Neuronal stem cell (in vitro differentiated cells): Measurements from ENCODE around the gene PLPP4.

Experiments used
- DNase-seq: peaks from one replicate; pipeline ENCODE4 v3.0.0-alpha.2; 2013; ENCODE audit warnings: low spot score
- H2AFZ ChIP-seq: one replicate; pipeline ENCODE4 v1.6.1; 2013; ENCODE audit warnings: mild to moderate bottlenecking, low read length, inconsistent platforms
- H2AK5ac ChIP-seq: 2 replicates; pipeline ENCODE4 v1.6.1; 2013; ENCODE audit warnings: low read depth, mild to moderate bottlenecking, inconsistent platforms, low read length, moderate library complexity, mixed read lengths
- H2BK120ac ChIP-seq: 2 replicates; pipeline ENCODE4 v1.6.1; 2013; ENCODE audit warnings: low read depth, mild to moderate bottlenecking, inconsistent platforms, low read length, moderate library complexity, mixed read lengths
- H2BK12ac ChIP-seq: one replicate; pipeline ENCODE4 v1.6.1; 2013; ENCODE audit warnings: low read length, inconsistent platforms
- H2BK15ac ChIP-seq: 2 replicates; pipeline ENCODE4 v1.6.1; 2013; ENCODE audit warnings: mild to moderate bottlenecking, low read length, inconsistent platforms, mixed read lengths
- H2BK5ac ChIP-seq: one replicate; pipeline ENCODE4 v1.6.1; 2013; ENCODE audit warnings: inconsistent platforms, mild to moderate bottlenecking, low read length, moderate library complexity
- H3K14ac ChIP-seq: one replicate; pipeline ENCODE4 v1.6.1; 2013; ENCODE audit warnings: low read length, inconsistent platforms
- H3K18ac ChIP-seq: 2 replicates; pipeline ENCODE4 v1.6.1; 2013; ENCODE audit warnings: low read length, inconsistent platforms
- H3K23ac ChIP-seq: 2 replicates; pipeline ENCODE4 v1.6.1; 2013; ENCODE audit warnings: low read depth, mild to moderate bottlenecking, mixed read lengths, low read length, inconsistent platforms; ENCODE audit not compliant: poor library complexity
- H3K27ac ChIP-seq: replicated peaks from 3 replicates; pipeline ENCODE4 v1.5.1; 2013; ENCODE audit warnings: low read length, inconsistent platforms
- H3K27me3 ChIP-seq, 3 experiments: 2 replicates each; pipeline ENCODE4 v1.6.1; 2013; ENCODE audit warnings: low read length in 3 of 3, mild to moderate bottlenecking in 2 of 3, inconsistent platforms in 1 of 3, low read depth in 1 of 3, mixed read lengths in 1 of 3, moderate library complexity in 1 of 3; ENCODE audit not compliant: control insufficient read depth in 3 of 3, insufficient read depth in 3 of 3
- H3K36me3 ChIP-seq, 2 donors: replicated peaks in 1 of 2; 2 replicates each; pipeline ENCODE4 v1.6.1; 2013; ENCODE audit warnings: low read length in 2 of 2; ENCODE audit not compliant: control insufficient read depth in 2 of 2, insufficient read depth in 2 of 2
- H3K4ac ChIP-seq: 2 replicates; pipeline ENCODE4 v1.6.1; 2013; ENCODE audit warnings: inconsistent platforms, mild to moderate bottlenecking, low read length, moderate library complexity
- H3K4me1 ChIP-seq, 2 donors: 1 replicate in 1 of 2; 2 replicates in 1 of 2; pipeline ENCODE4 v1.6.1; 2013; ENCODE audit warnings: low read length in 2 of 2, low read depth in 1 of 2; ENCODE audit not compliant: control insufficient read depth in 2 of 2, insufficient read depth in 1 of 2
- H3K4me2 ChIP-seq: one replicate; pipeline ENCODE4 v1.6.1; 2013; ENCODE audit warnings: mild to moderate bottlenecking, low read length, inconsistent platforms; ENCODE audit not compliant: insufficient read depth, poor library complexity, severe bottlenecking
- H3K4me3 ChIP-seq, 2 donors: 2 replicates each; pipeline ENCODE4 v1.5.1; 2013; ENCODE audit warnings: low read length in 2 of 2, mild to moderate bottlenecking in 2 of 2, inconsistent platforms in 1 of 2, moderate library complexity in 1 of 2
- H3K79me1 ChIP-seq: one replicate; pipeline ENCODE4 v1.6.1; 2013; ENCODE audit warnings: low read depth, mild to moderate bottlenecking, inconsistent platforms, low read length, moderate library complexity
- H3K9ac ChIP-seq: one replicate; pipeline ENCODE4 v1.6.1; 2013; ENCODE audit warnings: mild to moderate bottlenecking, low read depth, low read length, inconsistent platforms; ENCODE audit not compliant: poor library complexity
- H3K9me3 ChIP-seq, 2 donors: replicated peaks in 1 of 2; 2 replicates each; pipeline versions ENCODE3 to v1.6.1; 2013; ENCODE audit warnings: low read length in 2 of 2, mild to moderate bottlenecking in 2 of 2, inconsistent platforms in 1 of 2, low read depth in 1 of 2, mixed read lengths in 1 of 2, moderate library complexity in 1 of 2; ENCODE audit not compliant: control insufficient read depth in 2 of 2, insufficient read depth in 1 of 2
- H4K8ac ChIP-seq: one replicate; pipeline ENCODE4 v1.6.1; 2013; ENCODE audit warnings: low read depth, mild to moderate bottlenecking, inconsistent platforms, low read length, moderate library complexity
- H4K91ac ChIP-seq: one replicate; pipeline ENCODE4 v1.6.1; 2013; ENCODE audit warnings: low read length, low read depth, mild to moderate bottlenecking, inconsistent platforms; ENCODE audit not compliant: poor library complexity
- WGBS, 2 donors: extraction: QIAGEN DNeasy Blood & Tissue Kit; methylation state at CpG; one replicate each; pipeline ENCODE4 v1.1.7; 2013; ENCODE audit warnings: missing lambda C conversion rate in 2 of 2, mixed read lengths in 1 of 2; ENCODE audit not compliant: insufficient read length in 2 of 2, insufficient replicate concordance in 1 of 2; ENCODE audit errors: extremely low coverage in 2 of 2; 5-methylcytosine and 5-hydroxymethylcytosine counted together

PLPP4 gene

GRCh38 chr10:120570418-120570817 is 113.4 kb downstream of the PLPP4 start:
- H3K27ac ChIP-seq: no peak overlapping the region
- no peak overlapping the region for H3K4ac ChIP-seq
- no peak overlapping the region for H2BK120ac ChIP-seq
- no peak overlapping the region for H3K14ac ChIP-seq
- no peak overlapping the region for H4K91ac ChIP-seq
- no peak for DNase-seq
- no peak overlapping the region for H2BK15ac ChIP-seq
- H3K36me3 ChIP-seq: peaks cover 0 to 1% of the 10 kb centered on the region in 2 donors
- no peaks in the 10 kb centered on the region for H3K27me3 ChIP-seq
- no peak overlapping the region for H3K9ac ChIP-seq
- no peak overlapping the region for H2BK5ac ChIP-seq
- H3K23ac ChIP-seq: no peak overlapping the region
- H3K4me3 ChIP-seq: no peak overlapping the region
- no peak overlapping the region for H2AFZ ChIP-seq
- H3K4me1 ChIP-seq: no peaks in the 10 kb centered on the region
- H3K79me1 ChIP-seq: no peaks in the 10 kb centered on the region
- no peak overlapping the region for H2AK5ac ChIP-seq
- no peak overlapping the region for H3K18ac ChIP-seq
- no peak overlapping the region for H2BK12ac ChIP-seq
- WGBS, 2 donors: no CpG with 5 or more reads among the region's 2 CpGs
- no peak overlapping the region for H3K4me2 ChIP-seq
- no peak overlapping the region for H4K8ac ChIP-seq
- H3K9me3 ChIP-seq: no peaks in the 10 kb centered on the region

GRCh38 chr10:120571266-120571665 is 114.2 kb downstream of the PLPP4 start:
- H2BK15ac ChIP-seq: no peak overlapping the region
- no peak overlapping the region for H3K4ac ChIP-seq
- no peaks in the 10 kb centered on the region for H3K4me1 ChIP-seq
- no peak overlapping the region for H3K4me2 ChIP-seq
- no peaks in the 10 kb centered on the region for H3K79me1 ChIP-seq
- H2BK120ac ChIP-seq: no peak overlapping the region
- H3K18ac ChIP-seq: no peak overlapping the region
- no peak overlapping the region for H3K27ac ChIP-seq
- H4K8ac ChIP-seq: no peak overlapping the region
- H3K23ac ChIP-seq: no peak overlapping the region
- H3K27me3 ChIP-seq: no peaks in the 10 kb centered on the region
- no peak overlapping the region for H3K9ac ChIP-seq
- H4K91ac ChIP-seq: no peak overlapping the region
- DNase-seq: no peak
- no peak overlapping the region for H2BK5ac ChIP-seq
- H2AK5ac ChIP-seq: no peak overlapping the region
- H3K9me3 ChIP-seq: no peaks in the 10 kb centered on the region
- no peak overlapping the region for H2BK12ac ChIP-seq
- no peak overlapping the region for H3K14ac ChIP-seq
- H3K36me3 ChIP-seq: peaks cover 0 to 1% of the 10 kb centered on the region in 2 donors
- no peak overlapping the region for H2AFZ ChIP-seq
- no peak overlapping the region for H3K4me3 ChIP-seq

- H4K8ac ChIP-seq: no peak overlapping the region
- no peak overlapping the region for H3K4me2 ChIP-seq
- no peak overlapping the region for H3K27ac ChIP-seq
- H2BK15ac ChIP-seq: no peak overlapping the region
- no peak overlapping the region for H4K91ac ChIP-seq
- no peak overlapping the region for H2AFZ ChIP-seq
- no peak overlapping the region for H3K9ac ChIP-seq
- no peak overlapping the region for H2BK120ac ChIP-seq
- H2BK12ac ChIP-seq: no peak overlapping the region
- H3K18ac ChIP-seq: no peak overlapping the region
- no peaks in the 10 kb centered on the region for H3K79me1 ChIP-seq
- no peaks in the 10 kb centered on the region for H3K27me3 ChIP-seq
- WGBS, 2 donors: no CpG with 5 or more reads among the region's 1 CpG
- H3K14ac ChIP-seq: no peak overlapping the region
- no peaks in the 10 kb centered on the region for H3K4me1 ChIP-seq
- H3K36me3 ChIP-seq: peaks cover 0 to 1% of the 10 kb centered on the region in 2 donors
- H3K4me3 ChIP-seq: no peak overlapping the region
- H2BK5ac ChIP-seq: no peak overlapping the region
- H3K4ac ChIP-seq: no peak overlapping the region
- DNase-seq: no peak
- no peak overlapping the region for H2AK5ac ChIP-seq
- H3K23ac ChIP-seq: no peak overlapping the region
- H3K9me3 ChIP-seq: no peaks in the 10 kb centered on the region
Observed at GRCh38 chr10:120572307-120572706, 115.3 kb downstream of the PLPP4 start.

- no peak overlapping the region for H2AFZ ChIP-seq
- no peak overlapping the region for H3K27ac ChIP-seq
- H3K27me3 ChIP-seq: no peaks in the 10 kb centered on the region
- H4K8ac ChIP-seq: no peak overlapping the region
- H3K4me2 ChIP-seq: no peak overlapping the region
- no peaks in the 10 kb centered on the region for H3K36me3 ChIP-seq
- no peak overlapping the region for H2BK5ac ChIP-seq
- no peak overlapping the region for H2BK120ac ChIP-seq
- H3K23ac ChIP-seq: no peak overlapping the region
- H3K4me1 ChIP-seq: no peaks in the 10 kb centered on the region
- H4K91ac ChIP-seq: no peak overlapping the region
- no peak overlapping the region for H2BK15ac ChIP-seq
- no peaks in the 10 kb centered on the region for H3K9me3 ChIP-seq
- no peaks in the 10 kb centered on the region for H3K79me1 ChIP-seq
- H3K14ac ChIP-seq: no peak overlapping the region
- no peak overlapping the region for H2AK5ac ChIP-seq
- H2BK12ac ChIP-seq: no peak overlapping the region
- H3K18ac ChIP-seq: no peak overlapping the region
- no peak overlapping the region for H3K9ac ChIP-seq
- no peak overlapping the region for H3K4me3 ChIP-seq
- DNase-seq: no peak
- WGBS, 2 donors: no CpG with 5 or more reads among the region's 2 CpGs
- no peak overlapping the region for H3K4ac ChIP-seq
Observed at GRCh38 chr10:120573355-120573754, 116.3 kb downstream of the PLPP4 start.
